Caco-2 (cell line): ENCODE data around the gene MRPL38. TPM values are rescaled to one million over a fixed set of nuclear protein-coding genes. Genes with fewer than 3 reads are reported as not detected.
"Not testable (repeated sequence)": the region's sequence is repeated elsewhere in the genome, so short reads cannot be mapped to it uniquely, and the experiment has no call there.

Experiments used
- BruUV-seq: library from RNA; stranded (reverse); fragments of 400-500 nt; replicated peaks from 2 replicates; lab custom pipeline; 2021; lab: Mats Ljungman, UMichigan
- CTCF ChIA-PET: fragments of 300-600 bp; sonication (Branson Sonifier 250); formaldehyde crosslinking; loops from one replicate; lab custom pipeline; 2022; ENCODE audit warnings: antibody characterized with exemption; lab: Charles Lee
- POLR2A ChIA-PET: fragments of 300-600 bp; sonication (Branson Sonifier 250); formaldehyde crosslinking; loops from one replicate; lab custom pipeline; 2022; ENCODE audit warnings: antibody characterized with exemption; lab: Charles Lee
- DNase-seq, 2 experiments: peaks; one replicate each; pipeline versions ENCODE4 v3.0.0 to v3.0.0-alpha.2; 2020 to 2022
- H3K27me3 ChIP-seq: replicated peaks from 2 replicates; pipeline ENCODE4 v1.6.0; 2011; ENCODE audit warnings: low read length; ENCODE audit not compliant: control insufficient read depth, insufficient read depth
- H3K36me3 ChIP-seq: 2 replicates; pipeline ENCODE4 v1.5.1; 2011; ENCODE audit warnings: low read length; ENCODE audit not compliant: control insufficient read depth, insufficient read depth
- H3K4me1 ChIP-seq: fragments of 250-450 bp; sonication (Bioruptor Pico); 2 replicates; pipeline ENCODE4 v1.5.1; 2020; ENCODE audit warnings: mild to moderate bottlenecking
- H3K4me3 ChIP-seq: 2 replicates; pipeline ENCODE4 v1.5.1; 2011; ENCODE audit warnings: low read depth, mild to moderate bottlenecking, control low read depth, low read length
- H3K9me3 ChIP-seq: fragments of 250-450 bp; sonication (Bioruptor Pico); 2 replicates; pipeline ENCODE4 v1.5.1; 2020; ENCODE audit warnings: mild to moderate bottlenecking, moderate library complexity
- H3K27ac Mint-ChIP-seq: one replicate; pipeline ENCODE4 v1.8.0; 2022; ENCODE audit warnings: mixed read lengths; ENCODE audit not compliant: unreplicated experiment
- H3K27me3 Mint-ChIP-seq: one replicate; pipeline ENCODE4 v1.8.0; 2022; ENCODE audit warnings: mixed read lengths; ENCODE audit not compliant: insufficient read depth, unreplicated experiment
- H3K36me3 Mint-ChIP-seq: one replicate; pipeline ENCODE4 v1.8.0; 2022; ENCODE audit warnings: mild to moderate bottlenecking, mixed read lengths; ENCODE audit not compliant: insufficient read depth, unreplicated experiment
- H3K4me1 Mint-ChIP-seq: one replicate; pipeline ENCODE4 v1.8.0; 2022; ENCODE audit warnings: low read depth, mixed read lengths; ENCODE audit not compliant: unreplicated experiment
- H3K4me3 Mint-ChIP-seq: one replicate; pipeline ENCODE4 v1.8.0; 2022; ENCODE audit warnings: mild to moderate bottlenecking, moderate library complexity, mixed read lengths; ENCODE audit not compliant: unreplicated experiment
- H3K9me3 Mint-ChIP-seq: one replicate; pipeline ENCODE4 v1.8.0; 2022; ENCODE audit warnings: mixed read lengths; ENCODE audit not compliant: unreplicated experiment
- CTCF ChIP-seq, 2 experiments: fragments of 200-600 bp in 1 of 2; IDR thresholded peaks; 1 replicate in 1 of 2; 2 replicates in 1 of 2; pipeline versions ENCODE4 v1.5.1 to v1.8.0; 2011 to 2022; ENCODE audit warnings: antibody characterized with exemption in 1 of 2, control low read depth in 1 of 2, inconsistent platforms in 1 of 2, low read depth in 1 of 2, low read length in 1 of 2, mild to moderate bottlenecking in 1 of 2, moderate library complexity in 1 of 2; ENCODE audit not compliant: insufficient read depth in 1 of 2, severe bottlenecking in 1 of 2, unreplicated experiment in 1 of 2
- intact Hi-C: fragments of 100-400 bp; cut with micrococcal nuclease; formaldehyde crosslinking; loops from one replicate; pipeline ENCODE4 v1.10.0; 2022; ENCODE audit not compliant: unreplicated experiment
- total RNA-seq: library from RNA; stranded (reverse); gene quantifications from 2 replicates; pipeline ENCODE4 v1.2.3, GENCODE V29; 2022

Gene MRPL38
- total RNA-seq, 1 experiment from 2014 or later: 163 TPM

GRCh38 chr17:75888484-75888883 lies 16.2 kb downstream of the MRPL38 start:
- no peaks in the 10 kb centered on the region for H3K9me3 Mint-ChIP-seq
- CTCF ChIA-PET: interaction anchor here (0.7 to 1.3 kb wide), 2 partner anchors 11 to 28 kb away, joined by 3 read pairs; no protein-coding TSS in a partner anchor
- POLR2A ChIA-PET: no interaction called here
- H3K4me1 Mint-ChIP-seq: no peaks in the 10 kb centered on the region
- no peaks in the 10 kb centered on the region for H3K27me3 Mint-ChIP-seq
- H3K27me3 ChIP-seq: no peaks in the 10 kb centered on the region
- H3K27ac Mint-ChIP-seq: no peak overlapping the region
- no peak for TF ChIP-seq CTCF (IDR thresholded peaks at IDR 0.05; ENCODE audit: insufficient read depth in 1 of 2, low read depth in 1 of 2, low read length in 1 of 2, severe bottlenecking in 1 of 2, unreplicated experiment in 1 of 2)
- no peak for DNase-seq
- no peak overlapping the region for H3K4me3 Mint-ChIP-seq
- BruUV-seq: no TSS peak
- H3K36me3 Mint-ChIP-seq: peaks cover 11% of the 10 kb centered on the region
- intact Hi-C loops: no loop called here
- no peak overlapping the region for H3K4me3 ChIP-seq
- 0 out of 2 replicates have a peak, but pooled peaks cover 5% of the 10 kb centered on the region for H3K4me1 ChIP-seq
- H3K36me3 ChIP-seq: peaks cover 2% of the 10 kb centered on the region; the same call in 1 of the 2 replicates
- H3K9me3 ChIP-seq: no peaks in the 10 kb centered on the region

GRCh38 chr17:75885860-75886259 lies 18.8 kb downstream of the MRPL38 start:
- H3K9me3 ChIP-seq, H3K36me3 ChIP-seq, H3K9me3 Mint-ChIP-seq, H3K27me3 ChIP-seq, POLR2A ChIA-PET, H3K4me3 ChIP-seq, H3K36me3 Mint-ChIP-seq, BruUV-seq, H3K4me3 Mint-ChIP-seq, DNase-seq, intact Hi-C loops, H3K27me3 Mint-ChIP-seq, H3K4me1 ChIP-seq, H3K4me1 Mint-ChIP-seq, H3K27ac Mint-ChIP-seq: not testable (repeated sequence)
- CTCF ChIA-PET: interaction anchor here (0.6 kb wide), 1 partner anchor 40 kb away, joined by 3 read pairs; no protein-coding TSS in a partner anchor

GRCh38 chr17:75885431-75885830 lies 19.3 kb downstream of the MRPL38 start:
- intact Hi-C loops: no loop called here
- no peak for DNase-seq
- no peaks in the 10 kb centered on the region for H3K9me3 ChIP-seq
- Mint-ChIP-seq H3K9me3 (no peaks in the 10 kb centered on the region), H3K4me3 (no peak overlapping the region), H3K27ac (no peak overlapping the region), H3K36me3 (peaks cover 5% of the 10 kb centered on the region), H3K27me3 (no peaks in the 10 kb centered on the region), H3K4me1 (no peaks in the 10 kb centered on the region)
- no peak for TF ChIP-seq CTCF (IDR thresholded peaks at IDR 0.05; ENCODE audit: insufficient read depth in 1 of 2, low read depth in 1 of 2, low read length in 1 of 2, severe bottlenecking in 1 of 2, unreplicated experiment in 1 of 2)
- H3K36me3 ChIP-seq: no peaks in the 10 kb centered on the region
- no peak overlapping the region for H3K4me3 ChIP-seq
- POLR2A ChIA-PET: no interaction called here
- no peaks in the 10 kb centered on the region; the same call in 1 of the 2 replicates for H3K27me3 ChIP-seq
- no TSS peak for BruUV-seq
- no peaks in the 10 kb centered on the region for H3K4me1 ChIP-seq
- CTCF ChIA-PET: interaction anchor here (0.6 kb wide), 1 partner anchor 39 kb away, joined by 3 read pairs; no protein-coding TSS in a partner anchor
